HG03520 (cell line): Measurements from ENCODE around the gene DNMT3A.

ENCODE experiments used
- ATAC-seq: cut with Tn5 transposase; IDR thresholded peaks from one replicate; pipeline ENCODE4 v1.9.1; 2021; ENCODE audit warnings: mild to moderate bottlenecking, moderate library complexity; ENCODE audit not compliant: unreplicated experiment

DNMT3A gene

GRCh38 chr2:25328152-25329085 lies 13.3 kb downstream of the DNMT3A start:
- no peak for ATAC-seq

GRCh38 chr2:25326326-25327013 lies 15.3 kb downstream of the DNMT3A start:
- no peak for ATAC-seq

DNA sequence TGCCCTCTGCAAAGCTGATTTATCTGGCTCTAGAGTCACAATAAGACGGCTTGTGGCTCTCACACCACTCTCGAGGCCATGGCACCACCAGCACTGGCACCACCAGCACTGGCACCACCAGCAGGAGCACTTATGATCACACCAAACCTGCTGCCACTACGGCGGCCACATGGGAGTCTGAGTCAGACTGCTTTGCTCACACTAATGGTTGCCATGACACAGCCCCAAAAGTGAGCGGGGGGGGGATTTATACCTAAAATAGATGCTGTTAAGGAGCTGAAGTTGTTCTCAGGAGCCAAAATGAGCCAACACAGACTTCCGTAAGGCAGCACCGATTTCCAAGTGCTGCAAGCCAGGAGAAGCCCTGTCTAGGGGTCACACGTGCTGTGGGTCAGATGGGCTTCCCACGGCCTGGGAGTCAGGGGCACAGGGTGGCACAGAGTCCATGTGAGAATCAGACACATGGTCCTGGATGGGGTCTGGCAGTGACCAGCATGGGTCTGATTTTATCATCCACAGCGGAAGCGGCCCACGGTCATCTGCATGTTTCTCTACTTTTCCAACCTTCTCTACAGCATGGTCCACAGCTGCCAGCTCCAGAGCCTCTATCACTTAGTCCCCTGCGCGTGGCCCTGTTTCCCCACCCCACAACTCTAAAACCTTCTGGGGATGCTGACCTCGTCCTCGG lies 16.7 kb downstream of the DNMT3A start:
- ATAC-seq = no peak

DNA sequence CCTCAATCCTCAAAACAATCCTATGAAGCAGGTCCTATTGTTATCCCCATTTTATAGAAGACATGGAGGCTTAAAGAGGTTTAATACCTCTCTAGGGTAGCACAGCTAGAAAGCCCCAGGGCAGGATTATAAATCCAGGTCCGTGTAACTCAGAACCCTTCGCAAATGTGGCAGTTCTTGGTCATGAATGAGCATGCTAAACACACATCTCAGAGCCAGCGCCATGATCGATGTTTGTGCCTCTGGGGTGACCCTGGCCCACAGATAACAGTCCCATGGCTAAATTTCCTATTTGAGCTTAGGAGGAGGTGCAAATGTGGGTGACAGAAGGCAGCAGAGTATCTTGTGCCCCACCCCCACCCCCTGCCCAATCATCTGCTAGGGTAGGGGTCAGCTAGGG lies 17.5 kb downstream of the DNMT3A start:
- ATAC-seq = no peak

DNA sequence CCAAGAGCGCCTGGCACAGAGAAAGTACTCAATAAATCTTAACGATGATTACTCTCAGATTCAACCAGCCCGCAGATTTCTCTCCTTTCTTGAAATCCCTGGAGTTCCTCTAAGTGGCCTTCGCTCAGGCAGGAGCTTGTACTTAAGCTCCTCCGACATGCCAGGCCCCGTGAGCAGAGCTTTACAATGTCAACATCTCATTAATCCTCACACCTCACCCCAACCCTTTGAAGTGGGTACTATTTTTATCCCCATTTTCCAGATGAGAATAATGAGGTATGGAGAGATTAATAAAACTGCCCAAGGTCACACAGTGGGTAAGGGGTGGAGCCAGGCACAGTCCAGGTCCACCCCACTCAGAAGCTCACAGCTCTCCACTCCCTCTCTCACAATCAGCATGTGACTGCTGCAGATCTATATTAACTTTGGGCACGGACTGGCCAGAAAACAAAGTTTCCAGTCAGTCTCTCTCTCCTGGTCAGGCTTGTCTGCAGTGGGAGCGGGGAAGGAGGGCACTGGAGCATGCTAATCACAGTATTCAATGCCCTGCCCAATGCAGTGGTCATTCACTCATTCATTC lies 18.0 kb downstream of the DNMT3A start:
- ATAC-seq = no peak

DNA sequence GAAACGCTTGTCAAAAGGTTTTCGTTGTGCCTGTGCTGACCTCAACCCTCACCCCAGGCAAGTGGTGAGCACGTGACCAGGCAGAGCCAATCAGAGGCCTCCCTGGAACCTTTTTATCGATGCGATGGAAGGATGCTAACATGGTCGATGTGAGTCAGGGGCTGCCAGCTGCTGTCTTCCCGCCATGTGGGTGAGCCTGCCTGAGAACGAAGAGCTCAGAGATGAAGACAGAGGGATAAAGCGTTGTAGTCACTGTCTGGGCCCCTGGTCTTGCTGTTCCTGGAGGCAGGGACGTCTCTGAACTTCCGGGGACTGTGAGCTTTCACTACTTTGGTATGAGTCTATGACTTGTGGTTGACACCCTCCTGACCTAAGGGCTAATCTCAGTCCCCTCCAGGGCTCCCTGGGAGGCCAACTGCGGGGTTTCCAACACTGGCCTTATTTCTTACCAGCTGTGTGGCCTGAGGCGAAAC lies 18.6 kb downstream of the DNMT3A start:
- ATAC-seq = no peak

GRCh38 chr2:25322312-25322711 lies 19.4 kb downstream of the DNMT3A start:
- ATAC-seq = no peak

GRCh38 chr2:25320077-25320476 lies 21.6 kb downstream of the DNMT3A start:
- ATAC-seq = no peak

DNA sequence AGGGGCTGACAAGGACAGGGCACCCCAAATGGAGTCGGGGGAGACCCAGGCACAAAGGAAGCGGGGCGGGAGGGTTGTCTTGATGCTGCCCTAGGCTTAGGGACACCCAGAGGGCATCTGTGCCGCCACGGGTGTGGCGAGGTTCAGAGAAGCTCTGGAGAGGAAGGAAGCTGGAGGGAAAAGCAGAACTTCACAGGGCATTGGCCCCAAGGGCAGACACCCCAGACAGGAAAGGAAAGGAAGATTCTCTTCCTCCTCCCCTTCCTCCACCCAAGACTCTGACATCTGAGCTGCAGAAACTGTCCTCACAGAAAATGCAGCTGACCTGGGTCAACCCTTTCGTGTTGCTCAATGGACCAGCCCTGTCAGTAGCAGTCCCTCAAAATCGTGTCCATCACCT lies 25.6 kb downstream of the DNMT3A start:
- ATAC-seq = no peak

GRCh38 chr2:25315316-25315680 lies 26.4 kb downstream of the DNMT3A start:
- ATAC-seq = no peak

DNA sequence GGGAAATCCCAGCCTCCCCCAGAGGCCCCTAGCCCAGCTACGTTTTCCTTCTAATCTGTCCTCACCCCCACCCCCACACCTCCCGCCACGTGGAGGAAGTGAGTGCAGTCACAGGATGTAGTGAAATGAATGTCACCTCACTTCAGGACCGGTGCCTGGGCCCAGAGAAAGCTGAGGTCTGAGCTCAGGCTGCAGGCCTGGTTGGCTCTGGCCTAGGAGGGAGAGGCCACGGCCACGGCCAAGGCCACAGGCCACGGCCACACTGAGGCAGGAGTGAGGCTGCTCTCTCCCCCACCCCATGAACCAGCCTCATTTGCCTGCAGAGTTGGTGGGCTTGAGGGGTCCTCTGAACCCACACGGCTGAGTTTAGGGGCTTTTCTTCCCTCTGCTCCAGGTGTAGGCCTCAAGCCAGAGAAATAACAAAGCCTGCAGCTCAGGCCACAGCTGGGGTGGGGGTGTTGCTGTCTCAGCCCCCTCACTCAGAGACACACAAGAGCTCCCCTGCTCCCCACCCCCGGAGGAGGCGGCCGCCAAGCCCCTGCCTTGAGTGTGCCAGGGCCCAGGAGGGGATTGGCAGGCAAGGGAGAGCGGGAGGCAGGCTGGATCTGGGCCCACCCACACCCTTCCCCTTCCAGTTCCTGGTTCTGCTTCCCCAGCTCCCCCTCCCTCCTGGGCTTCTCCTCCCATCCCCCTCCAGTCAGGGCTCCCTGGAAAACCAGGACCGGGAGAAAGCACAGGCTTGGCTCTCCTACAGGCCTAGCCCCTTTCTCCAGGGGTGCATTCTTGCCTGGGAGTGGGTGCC lies 27.0 kb downstream of the DNMT3A start:
- peak; percentile 85 for ATAC-seq

DNA sequence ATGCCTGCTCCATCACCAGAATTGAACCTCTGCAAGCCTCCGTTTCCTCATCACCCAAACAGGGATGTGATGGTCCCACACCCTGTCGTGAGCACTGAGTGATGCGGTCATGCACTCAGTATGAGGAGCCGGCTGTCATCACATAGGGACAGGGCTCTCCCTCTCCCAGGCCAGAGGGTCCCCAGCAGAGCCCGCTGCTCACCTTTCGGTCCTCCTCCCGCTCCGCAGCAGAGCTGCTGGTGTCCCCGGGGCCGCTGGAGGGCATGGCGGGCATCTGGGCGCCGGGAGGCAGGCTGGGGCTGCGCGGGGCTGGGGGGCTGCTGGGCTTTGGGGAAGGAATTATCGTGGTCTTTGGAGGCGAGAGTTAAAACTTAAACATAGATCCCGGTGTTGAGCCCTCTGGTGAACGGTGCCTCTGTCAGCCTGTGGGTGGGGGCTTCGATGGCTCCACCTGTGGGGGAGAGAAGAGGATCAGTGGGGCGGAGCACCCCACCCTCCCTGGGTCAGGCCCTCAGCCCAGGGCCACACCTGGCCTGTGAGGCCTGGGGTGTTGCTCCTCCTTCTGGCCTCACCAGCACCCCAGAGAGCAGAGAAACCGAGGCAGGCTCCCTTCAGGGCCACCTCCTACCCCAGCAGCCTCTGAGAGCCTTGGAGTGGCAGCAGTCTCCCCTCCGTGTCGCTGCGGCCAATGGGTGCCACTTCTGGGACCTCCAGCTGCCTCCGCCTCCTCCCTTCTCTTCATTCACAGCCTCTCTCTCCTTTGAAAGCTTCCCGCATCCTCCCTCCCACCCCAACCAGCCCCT lies 27.8 kb downstream of the DNMT3A start:
- ATAC-seq = no peak

DNA sequence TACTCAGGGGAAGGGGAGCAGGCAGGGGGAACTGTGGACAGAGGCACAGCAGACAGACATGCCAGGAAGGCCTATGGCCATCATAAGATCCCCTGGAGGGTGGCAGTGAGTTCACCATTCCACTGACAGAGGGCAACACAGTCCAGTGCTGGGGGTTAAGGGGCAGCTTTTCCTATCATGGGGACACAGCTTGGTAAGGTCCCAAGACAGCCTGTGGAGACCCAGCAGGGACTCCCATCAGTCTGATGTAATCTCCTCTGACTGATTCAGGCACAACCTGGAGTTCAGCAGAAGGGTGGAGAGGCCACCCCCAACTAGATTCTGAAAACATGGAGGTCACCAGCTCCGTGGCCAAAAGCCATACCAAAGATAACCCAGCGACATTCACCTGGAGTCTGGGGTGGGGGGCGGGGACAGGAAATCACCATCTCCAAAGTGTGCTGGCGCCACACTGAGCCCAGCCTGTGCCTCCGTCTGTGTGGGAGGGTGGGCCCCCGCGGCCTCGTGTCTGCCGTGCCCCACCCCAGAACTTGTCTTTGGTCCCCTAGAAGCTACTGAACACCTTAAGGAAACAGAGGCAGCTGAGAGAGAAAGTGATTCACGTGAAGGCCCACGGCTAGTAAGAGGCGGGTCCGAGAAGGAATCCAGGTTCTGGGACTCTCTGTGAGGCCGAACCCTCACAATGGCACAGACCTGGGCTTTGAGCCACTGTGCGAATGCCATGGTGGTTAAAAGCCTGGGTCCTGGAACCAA lies 28.6 kb downstream of the DNMT3A start:
- ATAC-seq = no peak

GRCh38 chr2:25311865-25312575 lies 29.7 kb downstream of the DNMT3A start:
- no peak for ATAC-seq

DNA sequence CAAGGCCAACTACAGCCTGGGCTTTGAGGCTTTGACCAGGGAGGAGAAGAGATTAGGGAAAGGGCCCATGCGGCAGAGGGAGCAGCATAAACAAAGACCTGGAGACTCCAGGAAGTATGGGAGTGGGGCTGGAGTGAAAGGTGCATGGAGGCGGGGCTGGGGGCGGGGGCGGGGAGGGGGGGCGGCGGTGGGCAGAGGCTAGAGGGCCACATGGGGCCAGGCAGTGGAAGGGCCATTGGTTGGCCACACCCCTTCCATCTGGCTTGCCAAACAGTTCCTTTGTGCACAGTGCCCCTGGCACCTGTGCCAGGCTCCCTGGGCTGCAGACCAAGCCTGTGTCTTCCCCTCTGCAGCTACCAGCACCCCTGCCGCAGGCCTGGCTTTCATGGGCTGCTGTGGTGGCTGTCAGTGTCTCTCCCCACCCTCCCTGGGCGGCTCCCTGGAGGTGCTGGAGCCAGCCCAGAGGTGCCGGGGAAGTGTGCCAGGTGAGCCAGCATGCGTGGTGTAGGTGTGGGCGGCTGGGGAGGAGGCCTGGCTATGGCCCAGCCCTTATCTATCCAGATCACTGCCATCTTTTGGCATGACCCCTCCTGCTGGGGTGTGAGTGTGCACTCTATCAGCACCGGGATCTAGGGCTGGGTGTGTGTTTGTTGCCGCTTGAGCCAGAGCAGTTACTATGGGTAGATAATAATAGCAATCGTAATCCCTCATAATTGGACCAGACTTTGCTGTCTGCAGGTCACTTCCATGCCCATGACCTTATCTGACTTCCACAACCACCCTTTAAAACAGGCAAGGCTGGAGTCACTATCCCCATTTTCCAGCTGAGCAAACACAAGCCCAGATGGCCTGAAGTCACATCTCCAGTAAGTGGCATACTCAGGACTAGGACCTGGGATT lies 30.5 kb downstream of the DNMT3A start:
- ATAC-seq = no peak

GRCh38 chr2:25310709-25310964 lies 31.1 kb downstream of the DNMT3A start:
- ATAC-seq = no peak

- no peak for ATAC-seq
These were observed 32.3 kb downstream of the DNMT3A start for GRCh38 chr2:25309402-25309801.
